ENCODE measurements around the gene BTN3A1.
"Not testable (repeated sequence)": the region's sequence is repeated elsewhere in the genome, so short reads cannot be mapped to it uniquely, and the experiment has no call there.

- not testable (repeated sequence) for TF ChIP-seq CTCF (IDR thresholded peaks at IDR 0.05; ENCODE audit: poor library complexity, severe bottlenecking); RAD21 (conservative IDR thresholded peaks at IDR 0.05); EP300 (conservative IDR thresholded peaks at IDR 0.05; ENCODE audit: poor library complexity, severe bottlenecking); SMC3 (conservative IDR thresholded peaks at IDR 0.05; ENCODE audit: poor library complexity); EZH2 (IDR thresholded peaks at IDR 0.05; ENCODE audit: borderline replicate concordance, insufficient read depth, low read length, poor library complexity, severe bottlenecking); POLR2AphosphoS5 (IDR thresholded peaks at IDR 0.05)
These were observed 16.0 kb downstream of the BTN3A1 start for GRCh38 chr6:26418077-26418476.

Measured in neural cell (in vitro differentiated cells).